MCF 10A (cell line): ENCODE data around the gene POLR1A. TPM values are rescaled to one million over a fixed set of nuclear protein-coding genes. Genes with fewer than 3 reads are reported as not detected.

Source experiments
- BruUV-seq: library from RNA; stranded (reverse); fragments of 400-500 nt; replicated peaks from 2 replicates; lab custom pipeline; 2021; lab: Mats Ljungman, UMichigan
- CTCF ChIA-PET: fragments of 300-600 bp; sonication (Branson Sonifier 250); formaldehyde crosslinking; extraction: SDS; loops from one replicate; lab custom pipeline; 2021; ENCODE audit warnings: antibody characterized with exemption, inconsistent platforms; lab: Yijun Ruan, JAX
- POLR2A ChIA-PET: fragments of 300-600, 350-650 bp; sonication (Branson Sonifier 250); formaldehyde crosslinking; extraction: SDS; loops from one replicate; lab custom pipeline; 2020; ENCODE audit warnings: antibody characterized with exemption, inconsistent platforms; lab: Yijun Ruan, JAX
- DNase-seq: peaks from one replicate; pipeline ENCODE4 v3.0.0-alpha.2; 2018; ENCODE audit not compliant: unreplicated experiment
- H3K27ac Mint-ChIP-seq: one replicate; pipeline ENCODE4 v1.8.0; 2022; ENCODE audit warnings: mild to moderate bottlenecking, low read depth, mixed read lengths; ENCODE audit not compliant: unreplicated experiment
- H3K27me3 Mint-ChIP-seq: one replicate; pipeline ENCODE4 v1.8.0; 2022; ENCODE audit warnings: mixed read lengths; ENCODE audit not compliant: insufficient read depth, unreplicated experiment
- H3K36me3 Mint-ChIP-seq: one replicate; pipeline ENCODE4 v1.8.0; 2022; ENCODE audit warnings: mild to moderate bottlenecking, moderate library complexity, mixed read lengths; ENCODE audit not compliant: insufficient read depth, unreplicated experiment
- H3K4me1 Mint-ChIP-seq: one replicate; pipeline ENCODE4 v1.8.0; 2022; ENCODE audit warnings: mixed read lengths; ENCODE audit not compliant: insufficient read depth, unreplicated experiment
- H3K4me3 Mint-ChIP-seq: one replicate; pipeline ENCODE4 v1.8.0; 2022; ENCODE audit warnings: mild to moderate bottlenecking, moderate library complexity, mixed read lengths; ENCODE audit not compliant: unreplicated experiment
- H3K9me3 Mint-ChIP-seq: one replicate; pipeline ENCODE4 v1.8.0; 2022; ENCODE audit warnings: mixed read lengths; ENCODE audit not compliant: unreplicated experiment
- CTCF ChIP-seq: fragments of 200-600 bp; IDR thresholded peaks from one replicate; pipeline ENCODE4 v1.8.0; 2022; ENCODE audit warnings: antibody characterized with exemption, mild to moderate bottlenecking; ENCODE audit not compliant: unreplicated experiment
- intact Hi-C: fragments of 100-400 bp; cut with micrococcal nuclease; formaldehyde crosslinking; loops from 2 replicates; pipeline ENCODE4 v1.14.1; 2022
- total RNA-seq: library from RNA; stranded (reverse); gene quantifications from 2 replicates; pipeline ENCODE4 v1.2.3, GENCODE V29; 2022

POLR1A gene
- total RNA-seq, 1 experiment from 2014 or later, result 52.7 TPM

- BruUV-seq, result no TSS peak
- CTCF ChIA-PET, result interaction anchor here (0.7 kb wide), 1 partner anchor 17 kb away, joined by 3 read pairs; no protein-coding TSS in a partner anchor
- Mint-ChIP-seq H3K36me3 (peaks cover 2% of the 10 kb centered on the region), H3K4me3 (no peak overlapping the region), H3K9me3 (no peaks in the 10 kb centered on the region), H3K4me1 (peaks cover 14% of the 10 kb centered on the region), H3K27me3 (no peaks in the 10 kb centered on the region), H3K27ac (no peak overlapping the region)
- DNase-seq, result no peak
- POLR2A ChIA-PET, result interaction anchor here (0.6 kb wide), 1 partner anchor 547 kb away, joined by 3 read pairs; no protein-coding TSS in a partner anchor
- intact Hi-C loops, result no loop called here
- TF ChIP-seq CTCF, result no peak
These were observed 118.2 kb downstream of the POLR1A start for GRCh38 chr2:85987266-85988174.

- ChIA-PET CTCF (interaction anchor here (0.6 kb wide), 2 partner anchors 348 to 488 kb away, joined by 3 to 4 read pairs; no protein-coding TSS in a partner anchor), POLR2A (interaction anchor here (0.8 kb wide), 1 partner anchor 36 kb away, joined by 3 read pairs; no protein-coding TSS in a partner anchor)
- intact Hi-C loops, result no loop called here
- peaks cover 14% of the 10 kb centered on the region for H3K4me1 Mint-ChIP-seq
- no peaks in the 10 kb centered on the region for H3K27me3 Mint-ChIP-seq
- no peak overlapping the region for H3K4me3 Mint-ChIP-seq
- no peak for DNase-seq
- no peaks in the 10 kb centered on the region for H3K36me3 Mint-ChIP-seq
- no TSS peak for BruUV-seq
- no peak overlapping the region for H3K27ac Mint-ChIP-seq
- H3K9me3 Mint-ChIP-seq, result no peaks in the 10 kb centered on the region
- TF ChIP-seq CTCF, result no peak
These were observed 119.6 kb downstream of the POLR1A start for GRCh38 chr2:85986121-85986520.

GRCh38 chr2:85984788-85985187, 120.9 kb downstream of the POLR1A start:
- DNase-seq, result no peak
- Mint-ChIP-seq H3K4me1 (peaks cover 22% of the 10 kb centered on the region), H3K4me3 (no peak overlapping the region), H3K36me3 (peaks cover 5% of the 10 kb centered on the region), H3K27me3 (no peaks in the 10 kb centered on the region), H3K27ac (no peak overlapping the region), H3K9me3 (no peaks in the 10 kb centered on the region)
- intact Hi-C loops, result no loop called here
- TF ChIP-seq CTCF, result no peak
- CTCF ChIA-PET, result no interaction called here
- POLR2A ChIA-PET, result no interaction called here
- BruUV-seq, result no TSS peak

GRCh38 chr2:85983766-85984165, 121.9 kb downstream of the POLR1A start:
- DNase-seq, result no peak
- no TSS peak for BruUV-seq
- no peak overlapping the region for H3K4me3 Mint-ChIP-seq
- TF ChIP-seq CTCF, result no peak
- peaks cover 5% of the 10 kb centered on the region for H3K36me3 Mint-ChIP-seq
- intact Hi-C loops, result no loop called here
- CTCF ChIA-PET, result interaction anchor here (0.7 to 1.1 kb wide), 2 partner anchors 10 to 969 kb away, joined by 3 to 4 read pairs; no protein-coding TSS in a partner anchor
- H3K27me3 Mint-ChIP-seq, result no peaks in the 10 kb centered on the region
- H3K9me3 Mint-ChIP-seq, result no peaks in the 10 kb centered on the region
- POLR2A ChIA-PET, result interaction anchor here (0.9 kb wide), 1 partner anchor 22 kb away, joined by 3 read pairs; no protein-coding TSS in a partner anchor
- no peak overlapping the region for H3K27ac Mint-ChIP-seq
- H3K4me1 Mint-ChIP-seq, result peaks cover 25% of the 10 kb centered on the region
